Stimulated activated CD4-positive, alpha-beta T cell treated with anti-CD3 and anti-CD28 coated beads, Interleukin-4, amount 100 ng/mL, for 1 hour (primary cell): ENCODE results near the gene ROR1.
"Not testable (repeated sequence)": the region's sequence is repeated elsewhere in the genome, so short reads cannot be mapped to it uniquely, and the experiment has no call there.

Experiments used
- DNase-seq: peaks from one replicate; pipeline ENCODE4 v3.0.0-alpha.2; 2020

The ROR1 gene

DNA sequence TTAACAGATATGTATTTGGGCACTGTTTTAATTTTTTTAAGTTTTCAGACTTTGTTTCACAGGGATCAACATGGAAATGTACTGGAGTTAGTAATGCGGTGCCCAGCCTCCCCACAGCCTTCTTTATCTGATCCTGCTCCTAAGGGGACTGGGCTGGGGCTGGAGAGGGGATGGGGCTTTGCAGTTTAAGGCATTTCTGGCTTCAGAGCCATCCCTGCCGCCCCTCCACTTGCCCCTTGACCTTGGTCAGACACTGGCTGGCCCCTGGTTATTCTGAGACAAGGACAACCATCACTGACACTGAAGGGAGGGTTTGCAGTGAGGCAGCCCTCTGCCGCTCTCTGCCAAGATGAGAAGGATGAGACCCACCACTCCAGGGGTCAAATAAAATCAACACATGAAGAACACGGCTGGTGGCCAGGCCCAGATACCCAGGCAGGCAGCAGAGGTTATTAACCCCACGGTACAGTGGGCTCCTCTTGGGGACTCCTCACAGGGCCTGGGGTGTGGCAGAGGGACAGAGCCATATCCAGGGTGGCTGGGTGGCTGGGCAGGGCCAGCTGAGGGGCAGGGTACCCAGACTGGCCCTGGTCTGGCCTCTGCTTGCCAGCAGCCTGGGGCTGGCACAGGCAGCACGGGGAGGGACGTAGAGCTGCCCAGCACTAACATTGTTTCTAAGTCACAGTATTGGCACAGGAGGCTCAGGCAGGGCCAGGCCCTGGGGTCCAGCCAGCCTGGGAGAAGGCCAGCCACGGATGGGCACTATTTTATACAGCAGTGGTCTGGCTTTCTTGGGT lies 422.5 kb downstream of the ROR1 start:
- no peak for DNase-seq

DNA sequence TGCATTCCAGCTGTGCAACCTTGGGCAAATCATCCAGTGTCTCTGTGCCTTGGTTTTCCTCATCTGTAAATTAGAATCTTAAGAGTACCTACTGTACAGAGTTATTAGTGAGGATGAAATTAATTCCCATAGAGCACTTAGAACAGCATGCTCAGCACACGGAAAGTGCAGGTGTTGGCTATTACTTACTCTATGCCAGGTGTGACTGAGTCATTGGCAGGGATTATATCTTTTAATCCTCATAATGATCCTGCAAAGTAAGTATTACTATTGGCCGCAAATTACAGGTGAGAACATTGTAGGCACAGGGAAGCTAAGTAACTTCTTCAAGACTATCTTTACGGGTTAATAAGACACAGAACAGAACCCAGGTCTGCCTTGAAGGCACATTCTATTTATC lies 423.3 kb downstream of the ROR1 start:
- DNase-seq, result no peak

DNA sequence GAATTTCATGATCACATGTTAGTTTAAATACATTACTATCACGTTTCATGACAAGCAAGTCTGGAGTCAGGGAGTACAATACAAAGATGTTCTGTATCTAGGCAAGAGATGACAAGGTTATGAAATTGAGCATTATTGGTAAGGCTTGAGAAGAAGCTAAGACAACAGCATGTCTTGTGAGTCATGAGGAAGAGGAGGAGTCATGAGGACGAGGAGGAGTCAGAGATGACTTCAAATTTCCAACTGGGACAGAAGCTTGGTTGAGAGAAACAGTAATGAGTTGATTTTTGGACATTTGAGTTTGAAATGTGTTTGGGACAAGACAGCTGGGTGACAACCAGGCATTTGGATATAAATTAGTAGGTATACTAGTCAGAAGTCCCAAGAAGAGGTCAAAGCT lies 425.3 kb downstream of the ROR1 start:
- DNase-seq, result no peak

DNA sequence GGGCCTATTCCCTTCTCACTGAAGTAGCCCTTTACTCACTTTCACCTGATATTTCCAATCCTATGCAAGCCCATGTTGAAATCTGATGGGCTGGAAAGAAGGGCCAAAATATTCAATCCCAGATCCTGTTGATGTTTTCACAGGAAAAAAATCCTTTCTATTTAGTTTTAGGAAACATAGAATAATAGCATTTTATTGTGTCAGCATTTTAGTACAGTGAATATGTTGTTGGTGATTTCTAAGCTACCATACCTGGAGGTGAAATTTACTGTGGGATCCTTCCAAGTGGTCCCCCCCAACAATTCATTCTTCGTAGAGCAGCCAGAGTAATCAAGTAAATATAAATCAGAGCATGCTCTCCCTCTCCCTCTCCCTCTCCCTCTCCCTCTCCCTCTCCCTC lies 426.2 kb downstream of the ROR1 start:
- DNase-seq, result no peak

- no peak for DNase-seq
Measured at GRCh38 chr1:64203420-64203819, 429.6 kb downstream of the ROR1 start, which contains the start of gene UBE2U. Gene UBE2U, plus strand, starts transcription at chr1:64203623. Its CDS starts 428 bp downstream, at chr1:64204051.

GRCh38 chr1:64209221-64209620 lies 435.4 kb downstream of the ROR1 start:
- no peak for DNase-seq

DNA sequence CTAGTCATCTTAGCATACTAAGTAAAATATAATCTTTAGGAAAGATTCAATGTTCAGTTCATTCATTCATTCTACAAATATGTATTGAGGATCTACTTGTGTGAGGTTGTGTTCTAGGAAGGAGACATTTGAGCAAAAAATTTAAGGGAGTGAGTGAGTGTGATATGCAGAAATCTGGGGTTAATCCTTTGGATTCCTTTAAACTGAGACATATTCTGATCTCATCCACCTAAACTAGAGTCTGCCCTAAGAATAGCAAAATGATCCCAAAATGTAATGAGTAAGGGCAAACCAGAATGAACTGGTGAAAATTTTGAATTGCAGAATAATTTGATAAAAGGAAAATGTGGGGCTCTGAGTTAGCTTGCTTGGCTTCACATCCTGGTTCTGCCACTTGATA lies 438.2 kb downstream of the ROR1 start:
- no peak for DNase-seq

DNA sequence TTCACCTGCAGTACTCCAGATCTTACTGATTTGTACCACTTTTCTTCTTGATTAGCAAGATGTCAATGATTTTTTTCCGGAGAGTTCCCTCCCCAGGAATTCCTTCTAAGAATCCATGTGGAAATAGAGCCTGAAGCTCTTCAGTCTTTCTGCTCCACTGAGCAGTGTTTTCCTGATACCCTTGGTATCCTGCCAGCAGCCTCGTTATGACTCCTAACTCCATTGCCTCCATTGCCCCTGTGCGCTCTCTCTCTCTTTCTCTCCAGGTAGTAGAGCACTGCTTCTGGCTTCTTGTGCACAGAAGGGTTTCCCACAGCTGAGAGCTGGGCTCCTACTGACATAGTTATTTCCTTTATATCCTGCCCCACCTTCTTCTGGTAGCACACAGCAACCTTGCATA lies 441.8 kb downstream of the ROR1 start:
- no peak for DNase-seq

- no peak for DNase-seq
Measured at GRCh38 chr1:64220241-64220640, 446.4 kb downstream of the ROR1 start.

- DNase-seq, result no peak
Measured at GRCh38 chr1:64223329-64224151, 449.7 kb downstream of the ROR1 start.

DNA sequence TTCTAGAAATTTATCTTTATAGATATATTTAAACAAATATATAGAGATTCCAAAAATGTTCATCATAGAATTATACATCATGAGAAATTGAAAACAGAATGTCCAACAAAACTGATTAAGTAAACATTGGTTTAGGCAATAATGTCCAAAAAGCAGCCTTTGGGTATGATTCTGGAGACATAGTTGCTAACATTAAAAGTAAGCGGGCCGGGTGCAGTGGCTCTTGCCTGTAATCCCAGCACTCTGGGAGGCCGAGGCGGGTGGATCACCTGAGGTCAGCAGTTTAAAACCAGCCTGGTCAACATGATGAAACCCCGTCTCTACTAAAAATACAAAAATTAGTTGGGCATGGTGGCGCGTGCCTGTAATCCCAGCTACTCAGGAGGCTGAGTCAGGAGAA lies 450.4 kb downstream of the ROR1 start:
- DNase-seq, result not testable (repeated sequence)

DNA sequence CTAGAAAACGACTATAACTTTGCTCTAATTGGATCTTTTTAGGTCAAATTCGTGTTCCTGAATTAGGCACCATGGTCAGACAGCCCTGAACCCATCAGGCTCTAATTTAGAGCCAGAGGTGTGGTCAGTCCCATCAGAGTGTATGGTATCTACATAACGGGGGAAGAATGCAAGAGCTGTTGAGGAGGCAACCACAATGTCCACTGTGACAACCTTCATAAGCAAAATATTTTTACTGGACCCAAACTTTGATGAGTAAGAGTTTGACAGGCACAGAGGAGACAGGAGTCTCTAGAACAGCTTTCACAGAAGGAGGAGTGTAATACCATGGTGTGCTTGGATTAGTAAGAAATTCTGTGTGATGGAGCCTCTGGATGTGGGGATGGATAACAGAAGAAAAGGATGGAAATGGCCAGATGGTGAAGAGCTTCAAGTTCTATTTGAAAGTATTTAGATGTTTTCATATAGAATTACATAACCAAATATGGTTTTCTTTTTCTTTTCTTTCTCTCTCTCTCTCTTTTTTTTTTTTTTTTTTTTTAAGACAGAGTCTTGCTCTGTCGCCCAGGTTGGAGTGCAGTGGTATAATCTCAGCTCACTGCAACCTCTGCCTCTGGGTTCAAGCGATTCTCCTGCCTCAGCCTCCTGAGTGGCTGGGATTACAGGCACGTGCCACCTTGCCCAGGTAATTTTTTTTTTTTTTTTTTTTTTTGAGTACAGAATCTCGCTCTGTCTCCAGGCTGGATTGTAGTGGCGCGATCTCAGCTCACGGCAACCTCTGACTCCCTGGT lies 454.5 kb downstream of the ROR1 start:
- DNase-seq, result no peak

DNA sequence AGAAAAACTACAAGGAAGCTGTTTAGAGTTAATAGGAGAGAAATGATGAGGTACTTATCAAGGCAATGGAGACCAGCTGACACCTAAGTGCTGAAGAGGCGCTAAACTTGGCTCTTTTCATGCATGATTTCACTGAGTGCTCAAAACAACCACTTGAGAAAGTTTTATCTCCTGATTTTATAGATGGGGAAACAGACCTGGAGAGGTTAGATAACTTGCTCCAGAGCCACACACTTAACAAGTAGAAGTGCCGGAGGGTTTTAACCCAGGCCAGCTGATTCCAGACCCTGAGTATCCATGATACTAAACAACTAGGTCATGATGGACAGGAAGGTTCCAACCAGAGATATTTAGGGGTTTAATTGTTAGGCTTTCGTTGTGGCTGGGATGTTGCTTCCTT lies 455.5 kb downstream of the ROR1 start:
- no peak for DNase-seq
